ENCODE measurements around the gene PDCD10. TPM values are rescaled to one million over a fixed set of nuclear protein-coding genes. Genes with fewer than 3 reads are reported as not detected.

Gene PDCD10
- total RNA-seq (2022; extraction: Qiagen RNA extraction; ENCODE audit: low read depth) = 49.3 to 75.1 TPM (median 55.4 TPM) in 5 replicates

DNA sequence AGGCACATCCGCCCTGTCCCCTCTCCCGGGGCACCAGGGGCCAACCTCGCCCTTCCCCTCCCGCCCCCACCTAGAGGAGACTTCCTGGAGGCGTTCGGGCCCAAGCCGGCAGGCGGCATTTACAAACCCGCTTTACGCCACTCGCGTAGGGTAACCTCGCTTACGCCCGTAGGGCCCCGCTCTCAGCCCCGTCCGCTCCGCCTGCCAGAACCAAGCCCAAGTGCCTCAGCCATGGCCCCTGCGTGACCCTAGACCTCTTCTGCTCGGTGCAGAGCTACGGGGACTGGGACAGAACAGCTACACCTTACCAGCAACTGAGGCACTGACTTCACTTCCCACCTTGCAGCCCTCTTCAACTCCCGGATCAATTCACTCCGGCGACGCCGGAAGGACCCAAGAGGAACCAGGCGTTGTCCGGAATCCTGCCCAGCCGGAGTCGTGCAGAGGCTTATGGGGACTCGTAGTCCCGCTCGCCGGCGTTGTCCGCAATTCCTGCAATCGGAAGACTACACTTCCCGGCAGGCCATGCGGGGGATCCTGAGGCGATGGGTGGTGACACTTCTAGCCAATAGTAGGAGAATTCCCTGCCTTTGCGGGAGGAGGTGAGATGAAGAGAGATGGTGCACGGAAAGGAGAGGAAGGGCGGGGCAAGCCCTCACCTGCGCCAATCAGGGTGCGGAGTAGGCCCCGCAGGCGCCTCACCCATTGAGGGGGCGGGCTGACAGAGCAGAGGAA is at the start of gene PDCD10:
Gene PDCD10 (minus strand): TSS at position 395 of the 735 bp plus-strand sequence. CDS start 14,735 bp downstream, outside the sequence.

DNA sequence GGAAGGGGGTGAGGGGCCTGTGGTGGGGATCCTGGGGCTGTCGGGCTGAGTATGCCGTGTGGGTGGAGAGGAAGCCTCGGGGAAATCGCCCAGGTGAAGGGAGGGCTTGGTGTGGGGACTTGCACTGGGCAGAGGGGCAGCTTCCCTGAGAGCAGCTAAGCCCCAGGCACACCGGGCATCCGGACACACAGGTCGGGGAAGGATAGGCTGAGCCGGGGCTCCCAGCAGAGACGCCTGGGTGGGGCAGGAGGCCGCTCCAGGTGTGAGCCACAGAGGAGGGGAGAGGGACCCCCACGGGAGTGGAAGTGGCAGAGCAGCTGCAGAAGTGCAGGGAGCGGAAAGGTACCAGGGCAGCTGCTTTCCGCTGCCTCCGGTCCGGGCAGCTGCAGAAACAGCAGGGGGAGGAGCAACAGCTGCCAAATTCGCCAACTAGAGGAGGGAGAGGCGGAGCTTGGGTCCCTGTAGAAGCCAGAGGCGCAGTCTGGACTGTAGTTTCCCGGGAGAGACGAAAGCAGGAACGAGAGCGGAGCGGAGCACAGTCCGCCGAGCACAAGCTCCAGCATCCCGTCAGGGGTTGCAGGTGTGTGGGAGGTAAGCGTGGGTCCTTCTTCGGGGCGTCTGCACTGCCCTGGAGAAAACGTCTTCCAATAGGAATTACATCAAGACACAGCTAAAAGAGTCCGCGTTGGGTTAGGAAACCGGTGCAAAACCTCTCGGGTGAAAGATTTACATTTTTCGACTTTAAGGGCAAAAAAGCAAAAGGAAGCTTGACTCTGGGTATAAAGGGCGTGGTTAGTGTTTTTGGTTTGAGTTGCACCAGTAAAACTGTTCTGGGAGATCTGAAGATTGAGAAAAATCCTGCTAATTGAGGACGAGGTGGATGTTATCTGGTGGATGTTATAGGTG is 794 bp upstream of the PDCD10 start, which contains the start of gene SERPINI1:
Gene SERPINI1 (plus strand): TSS at position 489 of the 906 bp plus-strand sequence. CDS start 53,408 bp downstream, outside the sequence.

DNA sequence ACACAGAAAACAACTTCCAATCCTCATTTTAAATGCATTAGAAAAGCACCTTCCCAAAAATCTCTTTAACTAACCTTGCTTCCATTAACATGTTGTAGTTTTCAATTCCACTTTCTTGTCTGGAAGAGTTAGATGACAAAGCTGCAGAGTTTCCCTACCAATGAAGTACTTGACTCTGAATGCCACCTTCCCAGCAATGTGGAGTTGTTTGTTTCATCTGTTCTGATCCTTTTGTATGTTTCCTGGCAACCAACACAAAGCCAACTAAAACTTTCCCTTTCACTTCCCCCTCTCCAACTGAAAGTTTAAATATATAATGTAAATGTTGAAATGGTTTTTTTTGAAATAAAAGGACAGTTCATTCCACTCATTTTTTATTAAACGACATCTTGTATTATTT is 80.9 kb downstream of the PDCD10 start, which contains the start of gene WDR49:
Gene WDR49 (minus strand): TSS at position 183 of the 400 bp plus-strand sequence. CDS start 517 bp downstream, outside the sequence.

Other genes starting within 250 kb of the PDCD10 start
- not detected in 5 replicates for gene WDR49, start 81.0 kb downstream of the PDCD10 start, total RNA-seq (2022; extraction: Qiagen RNA extraction; ENCODE audit: low read depth)
- gene SERPINI1, start 829 bp upstream of the PDCD10 start, total RNA-seq (2022; extraction: Qiagen RNA extraction; ENCODE audit: low read depth) = 2.1 to 3.5 TPM (median 3.1 TPM) in 5 replicates